C4-2B (cell line): ENCODE data around the gene FAM240B.

Source experiments
- H3K27ac ChIP-seq: fragments of 450-650 bp; 2 replicates; pipeline ENCODE4 v1.5.1; 2017
- CTCF ChIP-seq: fragments of 450-650 bp; conservative IDR thresholded peaks from 2 replicates; pipeline ENCODE4 v1.5.1; 2017; ENCODE audit warnings: mild to moderate bottlenecking
- ZFX ChIP-seq: fragments of 450-650 bp; IDR thresholded peaks from 2 replicates; pipeline ENCODE4 v1.6.1; 2017

Gene FAM240B

GRCh38 chr9:38673399-38674193, 46.3 kb downstream of the FAM240B start:
- no peak overlapping the region for H3K27ac ChIP-seq
- TF ChIP-seq ZFX (no peak), CTCF (no peak)

DNA sequence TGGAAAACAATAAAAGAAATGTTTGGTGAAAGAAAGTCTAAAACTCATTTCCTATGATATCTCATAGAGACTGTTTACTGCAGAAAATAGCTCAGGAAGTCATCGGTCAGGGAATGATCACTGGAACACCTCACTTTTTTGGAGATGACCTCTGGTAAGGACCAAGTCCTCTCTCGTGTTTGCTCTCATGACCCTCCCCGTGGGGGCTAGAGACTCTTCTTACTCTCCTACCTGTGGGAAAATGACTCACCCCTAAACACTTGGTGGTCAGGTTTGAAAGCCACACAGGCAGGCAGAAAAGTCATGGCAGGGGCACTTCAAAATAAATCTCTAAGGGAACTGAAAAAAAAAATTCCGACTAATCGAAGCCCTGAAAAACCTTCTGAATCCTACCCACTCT, 48.2 kb downstream of the FAM240B start:
- peak overlapping the region; percentile 52; the same call in 1 of the 2 replicates for H3K27ac ChIP-seq
- TF ChIP-seq ZFX, result no peak
- no peak for TF ChIP-seq CTCF

- TF ChIP-seq ZFX, result no peak
- no peak for TF ChIP-seq CTCF
- H3K27ac ChIP-seq, result peak overlapping the region; percentile 52; the same call in 1 of the 2 replicates
Observed at GRCh38 chr9:38671372-38671731, 48.6 kb downstream of the FAM240B start.

DNA sequence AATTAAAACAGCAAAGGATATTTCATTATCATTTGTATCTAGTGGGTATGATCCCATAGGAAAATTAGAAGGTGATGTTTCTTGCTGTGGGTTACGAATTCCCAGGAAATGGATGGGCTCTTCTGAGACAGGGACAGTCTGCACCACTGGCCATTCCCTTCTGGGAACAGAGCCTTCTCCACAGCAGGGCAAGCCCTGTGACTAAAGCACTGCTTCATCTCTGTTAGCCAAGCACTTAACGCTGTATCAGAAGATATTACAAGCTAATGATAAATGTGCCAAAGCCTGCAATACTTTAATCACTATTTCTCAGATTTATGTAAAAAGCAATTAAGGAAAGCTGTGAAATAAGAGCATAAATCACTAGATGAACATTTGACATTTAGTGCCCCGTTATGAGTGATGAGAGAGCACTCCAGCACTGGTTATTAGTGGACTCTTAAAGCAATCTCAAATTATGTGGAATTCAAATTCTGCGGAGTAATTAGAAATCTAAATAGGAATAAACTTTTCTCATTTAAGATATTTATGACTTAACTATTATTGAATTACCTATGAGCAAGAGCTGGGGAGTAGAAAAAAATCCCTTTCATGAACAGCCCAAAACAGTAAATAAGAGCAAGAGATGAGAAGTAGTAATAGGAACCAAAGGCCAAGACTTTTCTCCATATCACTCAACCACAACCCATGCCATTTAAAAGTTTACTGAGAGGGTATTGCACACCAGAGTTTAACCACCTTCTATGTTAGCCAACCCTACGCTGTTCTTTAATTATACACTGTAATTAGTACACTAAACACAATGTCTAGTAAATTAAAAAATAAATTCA, 49.2 kb downstream of the FAM240B start:
- no peak for TF ChIP-seq ZFX
- TF ChIP-seq CTCF, result no peak
- H3K27ac ChIP-seq, result no peak overlapping the region

GRCh38 chr9:38668791-38669466, 51.0 kb downstream of the FAM240B start:
- no peak overlapping the region for H3K27ac ChIP-seq
- TF ChIP-seq CTCF, result no peak
- TF ChIP-seq ZFX, result no peak

- TF ChIP-seq CTCF (peak; percentile 15; the same call in 1 of the 2 replicates), ZFX (no peak)
- no peak overlapping the region for H3K27ac ChIP-seq
Observed at GRCh38 chr9:38662763-38663593, 57.0 kb downstream of the FAM240B start.
